Naive thymus-derived CD4-positive, alpha-beta T cell (primary cell): ENCODE measurements around the gene EFHC2. TPM values are rescaled to one million over a fixed set of nuclear protein-coding genes. Genes with fewer than 3 reads are reported as not detected.

Experiments used
- ATAC-seq: fragments of 150-1000 bp; cut with Tn5 transposase; 2 replicates; pipeline ENCODE4 v1.10.0; 2021; ENCODE audit warnings: mild to moderate bottlenecking, moderate library complexity
- CTCF ChIA-PET: fragments of 350-600 bp; sonication (Branson Sonifier 250); formaldehyde crosslinking; loops from one replicate; lab custom pipeline; 2021; ENCODE audit warnings: antibody characterized with exemption; lab: Charles Lee
- POLR2A ChIA-PET: fragments of 350-600 bp; sonication (Branson Sonifier 250); formaldehyde crosslinking; loops from one replicate; lab custom pipeline; 2021; ENCODE audit warnings: antibody characterized with exemption, inconsistent platforms; lab: Charles Lee
- DNase-seq, 9 donors: peaks; one replicate each; pipeline versions ENCODE4 v3.0.0 to v3.0.0-alpha.2; 2020 to 2022; ENCODE audit warnings: mixed read lengths in 1 of 9
- H3K27ac ChIP-seq: one replicate; pipeline ENCODE4 v1.7.0; 2013; ENCODE audit warnings: mild to moderate bottlenecking, low read depth, low read length, moderate library complexity
- H3K27me3 ChIP-seq, 2 donors: one replicate each; pipeline ENCODE4 v1.7.0; 2013; ENCODE audit warnings: low read length in 2 of 2, mild to moderate bottlenecking in 2 of 2, moderate library complexity in 2 of 2; ENCODE audit not compliant: control insufficient read depth in 2 of 2, insufficient read depth in 2 of 2
- H3K36me3 ChIP-seq, 3 experiments: 1 replicate in 2 of 3; 2 replicates in 1 of 3; pipeline ENCODE4 v1.7.0; 2013; ENCODE audit warnings: low read length in 3 of 3, mild to moderate bottlenecking in 3 of 3, moderate library complexity in 1 of 3; ENCODE audit not compliant: insufficient read depth in 3 of 3, control insufficient read depth in 2 of 3
- H3K4me1 ChIP-seq, 2 donors: one replicate each; pipeline ENCODE4 v1.7.0; 2013; ENCODE audit warnings: low read length in 2 of 2, mild to moderate bottlenecking in 2 of 2, moderate library complexity in 1 of 2; ENCODE audit not compliant: control insufficient read depth in 2 of 2, insufficient read depth in 2 of 2
- H3K4me3 ChIP-seq: 2 replicates; pipeline ENCODE4 v1.7.0; 2013; ENCODE audit warnings: mild to moderate bottlenecking, low read length
- H3K9me3 ChIP-seq, 3 experiments: 1 replicate in 2 of 3; 2 replicates in 1 of 3; pipeline ENCODE4 v1.7.0; 2013; ENCODE audit warnings: low read length in 3 of 3; ENCODE audit not compliant: control insufficient read depth in 2 of 3
- H3K27ac Mint-ChIP-seq, 9 donors: one replicate each; pipeline ENCODE4 v1.8.0; 2020 to 2022; ENCODE audit warnings: mixed read lengths in 9 of 9, mild to moderate bottlenecking in 8 of 9, moderate library complexity in 5 of 9, inconsistent platforms in 2 of 9
- H3K27me3 Mint-ChIP-seq, 5 donors: one replicate each; pipeline ENCODE4 v1.8.0; 2021 to 2022; ENCODE audit warnings: mixed read lengths in 5 of 5, mild to moderate bottlenecking in 1 of 5
- H3K36me3 Mint-ChIP-seq, 5 donors: one replicate each; pipeline ENCODE4 v1.8.0; 2020 to 2022; ENCODE audit warnings: mixed read lengths in 5 of 5, mild to moderate bottlenecking in 3 of 5, inconsistent platforms in 1 of 5
- H3K4me1 Mint-ChIP-seq, 7 donors: one replicate each; pipeline ENCODE4 v1.8.0; 2020 to 2022; ENCODE audit warnings: mixed read lengths in 7 of 7, mild to moderate bottlenecking in 3 of 7, inconsistent platforms in 1 of 7
- H3K4me3 Mint-ChIP-seq, 10 donors: one replicate each; pipeline ENCODE4 v1.8.0; 2020 to 2022; ENCODE audit warnings: mild to moderate bottlenecking in 10 of 10, mixed read lengths in 10 of 10, moderate library complexity in 6 of 10, inconsistent platforms in 2 of 10
- H3K9me3 Mint-ChIP-seq, 11 donors: one replicate each; pipeline ENCODE4 v1.8.0; 2020 to 2022; ENCODE audit warnings: mixed read lengths in 11 of 11, mild to moderate bottlenecking in 4 of 11, inconsistent platforms in 1 of 11, moderate library complexity in 1 of 11
- intact Hi-C, 2 donors: fragments of 100-400 bp; cut with micrococcal nuclease; formaldehyde crosslinking; loops; one replicate each; pipeline ENCODE4 v1.15.1; 2023
- polyA plus RNA-seq, 2 donors: library from polyadenylated mRNA; unstranded; fragments of 300-500 nt; fragmentation: Illumina TruSeq; gene quantifications; one replicate each; pipeline ENCODE4 v1.2.3, GENCODE V29; 2021
- total RNA-seq, 6 experiments: library from RNA in 5 of 6; stranded (reverse) in 5 of 6; gene quantifications; 1 replicate in 5 of 6; 2 replicates in 1 of 6; pipeline ENCODE4 v1.2.3 and lab custom pipeline; 2021 to 2026

Gene EFHC2
- total and polyA plus RNA-seq, 7 experiments from 2014 or later, result 0.31 to 3.3 (median 2.1) TPM

- Mint-ChIP-seq H3K27me3 (no peaks in the 10 kb centered on the region), H3K36me3 (peaks cover 0 to 16% (median 0%) of the 10 kb centered on the region in 5 donors), H3K4me1 (no peaks in the 10 kb centered on the region), H3K4me3 (no peak overlapping the region), H3K9me3 (peaks cover 0 to 1% (median 0%) of the 10 kb centered on the region in 11 donors), H3K27ac (no peak overlapping the region)
- Histone ChIP-seq H3K36me3 (no peaks in the 10 kb centered on the region), H3K27me3 (no peaks in the 10 kb centered on the region), H3K9me3 (no peaks in the 10 kb centered on the region), H3K4me1 (no peaks in the 10 kb centered on the region), H3K4me3 (no peak overlapping the region), H3K27ac (no peak overlapping the region)
- intact Hi-C loops, result no loop called here
- POLR2A ChIA-PET, result no interaction called here
- DNase-seq, result no peak
- ATAC-seq, result no peak
- CTCF ChIA-PET, result no interaction called here
Observed at GRCh38 chrX:44167116-44167515, 176.4 kb downstream of the EFHC2 start.

GRCh38 chrX:44162964-44163475, 180.5 kb downstream of the EFHC2 start:
- intact Hi-C loops, result no loop called here
- peaks cover 0 to 1% (median 0%) of the 10 kb centered on the region in 11 donors for H3K9me3 Mint-ChIP-seq
- DNase-seq, result no peak
- ATAC-seq, result no peak
- Histone ChIP-seq H3K4me1 (no peaks in the 10 kb centered on the region), H3K27ac (no peak overlapping the region), H3K27me3 (no peaks in the 10 kb centered on the region), H3K4me3 (no peak overlapping the region), H3K36me3 (no peaks in the 10 kb centered on the region), H3K9me3 (no peaks in the 10 kb centered on the region)
- no peak overlapping the region for H3K27ac Mint-ChIP-seq
- CTCF ChIA-PET, result no interaction called here
- H3K4me1 Mint-ChIP-seq, result no peaks in the 10 kb centered on the region
- H3K36me3 Mint-ChIP-seq, result peaks cover 0 to 18% (median 0%) of the 10 kb centered on the region in 5 donors
- no peak overlapping the region for H3K4me3 Mint-ChIP-seq
- no peaks in the 10 kb centered on the region for H3K27me3 Mint-ChIP-seq
- POLR2A ChIA-PET, result interaction anchor here (0.6 kb wide), 1 partner anchor 15 kb away, joined by 3 read pairs; no protein-coding TSS in a partner anchor

GRCh38 chrX:44157858-44158257, 185.6 kb downstream of the EFHC2 start:
- no peak for DNase-seq
- H3K9me3 ChIP-seq, result no peaks in the 10 kb centered on the region
- ChIA-PET CTCF (no interaction called here), POLR2A (no interaction called here)
- H3K27ac ChIP-seq, result no peak overlapping the region
- H3K27me3 Mint-ChIP-seq, result no peaks in the 10 kb centered on the region
- H3K4me3 Mint-ChIP-seq, result no peak overlapping the region
- H3K27me3 ChIP-seq, result no peaks in the 10 kb centered on the region
- intact Hi-C loops, result no loop called here
- no peaks in the 10 kb centered on the region for H3K4me1 Mint-ChIP-seq
- no peak overlapping the region for H3K27ac Mint-ChIP-seq
- peaks cover 0 to 2% (median 0%) of the 10 kb centered on the region in 11 donors for H3K9me3 Mint-ChIP-seq
- peaks cover 0 to 19% (median 4%) of the 10 kb centered on the region in 5 donors for H3K36me3 Mint-ChIP-seq
- H3K4me1 ChIP-seq, result no peaks in the 10 kb centered on the region
- no peaks in the 10 kb centered on the region for H3K36me3 ChIP-seq
- ATAC-seq, result no peak
- H3K4me3 ChIP-seq, result no peak overlapping the region

- ChIA-PET CTCF (no interaction called here), POLR2A (no interaction called here)
- H3K27me3 ChIP-seq, result no peaks in the 10 kb centered on the region
- Mint-ChIP-seq H3K4me1 (no peaks in the 10 kb centered on the region), H3K27me3 (no peaks in the 10 kb centered on the region), H3K36me3 (peaks cover 0 to 14% (median under 1%) of the 10 kb centered on the region in 5 donors), H3K9me3 (peaks cover 0 to 2% (median 0%) of the 10 kb centered on the region in 11 donors), H3K4me3 (no peak overlapping the region), H3K27ac (peak overlapping the region in 1 of 9 donors; percentile 46)
- H3K4me3 ChIP-seq, result no peak overlapping the region
- ATAC-seq, result no peak
- H3K36me3 ChIP-seq, result no peaks in the 10 kb centered on the region
- H3K4me1 ChIP-seq, result no peaks in the 10 kb centered on the region
- H3K27ac ChIP-seq, result no peak overlapping the region
- H3K9me3 ChIP-seq, result no peaks in the 10 kb centered on the region
- no peak for DNase-seq
- intact Hi-C loops, result no loop called here
Observed at GRCh38 chrX:44157283-44157682, 186.2 kb downstream of the EFHC2 start.

- H3K4me3 ChIP-seq, result no peak overlapping the region
- no peak overlapping the region for H3K4me3 Mint-ChIP-seq
- DNase-seq (no peak), ATAC-seq (no peak)
- H3K36me3 Mint-ChIP-seq, result peaks cover 0 to 11% (median 0%) of the 10 kb centered on the region in 5 donors
- ChIA-PET CTCF (no interaction called here), POLR2A (no interaction called here)
- intact Hi-C loops, result no loop called here
- H3K27me3 ChIP-seq, result no peaks in the 10 kb centered on the region
- H3K27ac ChIP-seq, result no peak overlapping the region
- no peaks in the 10 kb centered on the region for H3K4me1 ChIP-seq
- no peaks in the 10 kb centered on the region for H3K4me1 Mint-ChIP-seq
- H3K27ac Mint-ChIP-seq, result no peak overlapping the region
- H3K9me3 Mint-ChIP-seq, result peaks cover 0 to 2% (median 0%) of the 10 kb centered on the region in 11 donors
- no peaks in the 10 kb centered on the region for H3K36me3 ChIP-seq
- H3K9me3 ChIP-seq, result no peaks in the 10 kb centered on the region
- no peaks in the 10 kb centered on the region for H3K27me3 Mint-ChIP-seq
Observed at GRCh38 chrX:44156726-44157125, 186.7 kb downstream of the EFHC2 start.

- intact Hi-C loops, result no loop called here
- Mint-ChIP-seq H3K36me3 (peaks cover 0 to 10% (median 0%) of the 10 kb centered on the region in 5 donors), H3K9me3 (peaks cover 0 to 2% (median 0%) of the 10 kb centered on the region in 11 donors), H3K4me3 (no peak overlapping the region), H3K27ac (no peak overlapping the region), H3K27me3 (no peaks in the 10 kb centered on the region), H3K4me1 (peaks cover 0 to 2% (median 0%) of the 10 kb centered on the region in 7 donors)
- Histone ChIP-seq H3K27ac (no peak overlapping the region), H3K9me3 (no peaks in the 10 kb centered on the region), H3K36me3 (no peaks in the 10 kb centered on the region), H3K4me3 (no peak overlapping the region), H3K4me1 (no peaks in the 10 kb centered on the region), H3K27me3 (no peaks in the 10 kb centered on the region)
- ChIA-PET POLR2A (no interaction called here), CTCF (no interaction called here)
- DNase-seq (no peak), ATAC-seq (no peak)
Observed at GRCh38 chrX:44155126-44155525, 188.3 kb downstream of the EFHC2 start.

GRCh38 chrX:44152852-44153251, 190.6 kb downstream of the EFHC2 start:
- no peak overlapping the region for H3K4me3 ChIP-seq
- POLR2A ChIA-PET, result no interaction called here
- Mint-ChIP-seq H3K27ac (no peak overlapping the region), H3K4me1 (peaks cover 0 to 2% (median 0%) of the 10 kb centered on the region in 7 donors), H3K9me3 (peaks cover 0 to 2% (median 0%) of the 10 kb centered on the region in 11 donors), H3K27me3 (no peaks in the 10 kb centered on the region), H3K4me3 (no peak overlapping the region), H3K36me3 (peaks cover 0 to 5% (median 0%) of the 10 kb centered on the region in 5 donors)
- no peaks in the 10 kb centered on the region for H3K36me3 ChIP-seq
- no peak overlapping the region for H3K27ac ChIP-seq
- DNase-seq, result no peak
- ATAC-seq, result no peak
- no peaks in the 10 kb centered on the region for H3K4me1 ChIP-seq
- no peaks in the 10 kb centered on the region for H3K27me3 ChIP-seq
- intact Hi-C loops, result no loop called here
- CTCF ChIA-PET, result no interaction called here
- H3K9me3 ChIP-seq, result no peaks in the 10 kb centered on the region
